H1 (cell line): Measurements from ENCODE around the gene SPATA31D1. TPM values are rescaled to one million over a fixed set of nuclear protein-coding genes. Genes with fewer than 3 reads are reported as not detected.

ENCODE experiments used
- CTCF ChIA-PET: fragments of 300-600 bp; sonication (Branson Sonifier 250); formaldehyde crosslinking; loops from one replicate; lab custom pipeline; 2021; ENCODE audit not compliant: partially characterized antibody; lab: Charles Lee
- POLR2A ChIA-PET: fragments of 300-600 bp; sonication (Branson Sonifier 250); formaldehyde crosslinking; loops from one replicate; lab custom pipeline; 2021; ENCODE audit warnings: inconsistent platforms; ENCODE audit not compliant: partially characterized antibody; lab: Charles Lee
- DNase-seq, 2 experiments: peaks; one replicate each; pipeline versions ENCODE4 v3.0.0 to v3.0.0-alpha.2; 2010 to 2022; ENCODE audit warnings: low spot score in 2 of 2, low read depth in 1 of 2, mixed read lengths in 1 of 2
- FAIRE-seq: peaks from 2 replicates; lab custom pipeline; 2011; peaks lifted over from hg19 to GRCh38; lab: Jason Lieb, UNC
- H2AFZ ChIP-seq: 2 replicates; pipeline ENCODE4 v1.8.1; 2012; ENCODE audit warnings: low read length, inconsistent platforms
- H2AK5ac ChIP-seq: 2 replicates; pipeline ENCODE4 v1.6.1; 2013; ENCODE audit warnings: low read depth, low read length
- H2BK120ac ChIP-seq: replicated peaks from 2 replicates; pipeline ENCODE3; 2013; ENCODE audit warnings: low read depth, low read length, inconsistent platforms
- H2BK12ac ChIP-seq: 2 replicates; pipeline ENCODE4 v1.6.1; 2013; ENCODE audit warnings: low read depth, low read length
- H2BK15ac ChIP-seq: 2 replicates; pipeline ENCODE4 v1.6.1; 2013; ENCODE audit warnings: low read length
- H2BK20ac ChIP-seq: 2 replicates; pipeline ENCODE4 v1.6.1; 2013; ENCODE audit warnings: low read length
- H2BK5ac ChIP-seq: 2 replicates; pipeline ENCODE4 v1.6.1; 2013; ENCODE audit warnings: low read depth, low read length
- H3K14ac ChIP-seq: 2 replicates; pipeline ENCODE4 v1.6.1; 2013; ENCODE audit warnings: inconsistent platforms; ENCODE audit not compliant: insufficient read length
- H3K18ac ChIP-seq: 2 replicates; pipeline ENCODE4 v1.6.1; 2013; ENCODE audit warnings: low read length; ENCODE audit errors: extremely low read depth
- H3K23ac ChIP-seq: 2 replicates; pipeline ENCODE4 v1.6.1; 2013; ENCODE audit warnings: inconsistent platforms; ENCODE audit not compliant: insufficient read length
- H3K23me2 ChIP-seq: 2 replicates; pipeline ENCODE4 v1.6.1; 2013; ENCODE audit warnings: low read depth, low read length
- H3K27ac ChIP-seq: 2 replicates; pipeline ENCODE4 v1.6.1; 2011; ENCODE audit warnings: low read depth, low read length, inconsistent platforms
- H3K27me3 ChIP-seq, 4 experiments: replicated peaks in 1 of 4; 1 replicate in 1 of 4; 2 replicates in 3 of 4; pipeline versions ENCODE4 v1.6.1 to v1.8.1; 2011 to 2013; ENCODE audit warnings: low read length in 3 of 4, mild to moderate bottlenecking in 3 of 4, inconsistent platforms in 2 of 4, mixed read lengths in 2 of 4, moderate library complexity in 1 of 4; ENCODE audit not compliant: control insufficient read depth in 3 of 4, insufficient read depth in 3 of 4; ENCODE audit errors: extremely low read depth in 1 of 4
- H3K36me3 ChIP-seq, 4 experiments: 2 replicates each; pipeline versions ENCODE4 v1.6.1 to v1.8.1; 2011 to 2013; ENCODE audit warnings: mild to moderate bottlenecking in 4 of 4, low read length in 3 of 4, moderate library complexity in 2 of 4, control low read depth in 1 of 4, inconsistent platforms in 1 of 4; ENCODE audit not compliant: insufficient read depth in 4 of 4, control insufficient read depth in 2 of 4
- H3K4ac ChIP-seq: replicated peaks from 2 replicates; pipeline ENCODE3; 2013; ENCODE audit warnings: low read length, low read depth, mixed read lengths, inconsistent platforms; ENCODE audit not compliant: insufficient read length
- H3K4me1 ChIP-seq, 4 experiments: replicated peaks in 1 of 4; 1 replicate in 1 of 4; 2 replicates in 3 of 4; pipeline versions ENCODE4 v1.6.1 to v1.8.1; 2011 to 2013; ENCODE audit warnings: low read length in 3 of 4, inconsistent platforms in 2 of 4, mixed read lengths in 1 of 4; ENCODE audit not compliant: insufficient read depth in 4 of 4, control insufficient read depth in 3 of 4
- H3K4me2 ChIP-seq, 2 experiments: 2 replicates each; pipeline versions ENCODE4 v1.6.1 to v1.8.1; 2011 to 2013; ENCODE audit warnings: low read depth in 2 of 2, low read length in 2 of 2, control low read depth in 1 of 2, inconsistent platforms in 1 of 2, mild to moderate bottlenecking in 1 of 2; ENCODE audit not compliant: insufficient read depth in 1 of 2
- H3K4me3 ChIP-seq, 4 experiments: fragments of 200-600, 300-600 bp in 1 of 4; sonication (generic), shearing (Covaris generic), sonication (Bioruptor Twin) in 1 of 4; 2 replicates each; pipeline versions ENCODE4 v1.5.1 to v1.8.1; 2011 to 2016; ENCODE audit warnings: low read length in 4 of 4, low read depth in 3 of 4, control low read depth in 2 of 4, inconsistent platforms in 2 of 4, mild to moderate bottlenecking in 2 of 4, mixed read lengths in 1 of 4, moderate library complexity in 1 of 4; ENCODE audit not compliant: insufficient read depth in 2 of 4; ENCODE audit errors: extremely low read depth in 1 of 4
- H3K56ac ChIP-seq: replicated peaks from 2 replicates; pipeline ENCODE3; 2013; ENCODE audit warnings: low read depth, mild to moderate bottlenecking, mixed read lengths, low read length, inconsistent platforms; ENCODE audit not compliant: insufficient read length
- H3K79me1 ChIP-seq: 2 replicates; pipeline ENCODE4 v1.6.1; 2013; ENCODE audit warnings: low read depth, low read length, control low read depth
- H3K79me2 ChIP-seq, 2 experiments: 2 replicates each; pipeline versions ENCODE4 v1.6.1 to v1.8.1; 2012 to 2013; ENCODE audit warnings: low read length in 2 of 2, mild to moderate bottlenecking in 2 of 2, inconsistent platforms in 1 of 2; ENCODE audit not compliant: insufficient read depth in 2 of 2, control insufficient read depth in 1 of 2
- H3K9ac ChIP-seq, 4 experiments: replicated peaks in 1 of 4; 1 replicate in 1 of 4; 2 replicates in 3 of 4; pipeline versions ENCODE4 v1.6.1 to v1.8.1; 2011 to 2013; ENCODE audit warnings: low read depth in 3 of 4, low read length in 3 of 4, control low read depth in 2 of 4, mild to moderate bottlenecking in 2 of 4, moderate library complexity in 2 of 4, inconsistent platforms in 1 of 4; ENCODE audit errors: extremely low read depth in 1 of 4
- H3K9me3 ChIP-seq, 2 experiments: 2 replicates each; pipeline versions ENCODE4 v1.6.1 to v1.8.1; 2012 to 2013; ENCODE audit warnings: mild to moderate bottlenecking in 2 of 2, moderate library complexity in 2 of 2, control low read depth in 1 of 2, inconsistent platforms in 1 of 2, low read depth in 1 of 2, low read length in 1 of 2, mixed read lengths in 1 of 2; ENCODE audit not compliant: insufficient read depth in 2 of 2
- H4K20me1 ChIP-seq, 2 experiments: replicated peaks in 1 of 2; 2 replicates each; pipeline versions ENCODE3 to v1.8.1; 2011 to 2013; ENCODE audit warnings: inconsistent platforms in 2 of 2, low read length in 2 of 2, mild to moderate bottlenecking in 1 of 2; ENCODE audit not compliant: insufficient read depth in 2 of 2, control insufficient read depth in 1 of 2
- H4K5ac ChIP-seq: 2 replicates; pipeline ENCODE4 v1.6.1; 2013; ENCODE audit warnings: low read length, low read depth, mixed read lengths, inconsistent platforms; ENCODE audit not compliant: insufficient read length
- H4K8ac ChIP-seq: 2 replicates; pipeline ENCODE4 v1.8.0; 2013; ENCODE audit warnings: mild to moderate bottlenecking, moderate library complexity, low read length, inconsistent platforms; ENCODE audit not compliant: insufficient read depth; ENCODE audit errors: extremely low read depth
- H4K91ac ChIP-seq: replicated peaks from 2 replicates; pipeline ENCODE3; 2013; ENCODE audit warnings: low read length, mixed read lengths, inconsistent platforms; ENCODE audit not compliant: insufficient read length
- BRCA1 ChIP-seq: IDR thresholded peaks from 2 replicates; pipeline ENCODE4 v1.6.1; 2012; ENCODE audit warnings: low read depth, low read length, improper control_type of control experiment
- KDM4A ChIP-seq: IDR thresholded peaks from one replicate; pipeline ENCODE4 v1.7.1; 2012; ENCODE audit warnings: low read depth, mild to moderate bottlenecking, moderate library complexity, low read length, inconsistent platforms; ENCODE audit not compliant: severe bottlenecking
- NANOG ChIP-seq: IDR thresholded peaks from 2 replicates; pipeline ENCODE4 v1.6.1; 2011; ENCODE audit warnings: low read length, low read depth, mild to moderate bottlenecking, inconsistent platforms; ENCODE audit not compliant: insufficient read depth, poor library complexity, severe bottlenecking
- RXRA ChIP-seq: IDR thresholded peaks from 2 replicates; pipeline ENCODE4 v1.6.1; 2011; ENCODE audit warnings: low read depth, mild to moderate bottlenecking, low read length, moderate library complexity; ENCODE audit not compliant: insufficient read depth
- TAF1 ChIP-seq: IDR thresholded peaks from 2 replicates; pipeline ENCODE4 v1.6.1; 2011; ENCODE audit warnings: mild to moderate bottlenecking, low read depth, low read length
- TCF12 ChIP-seq: IDR thresholded peaks from 2 replicates; pipeline ENCODE4 v1.6.1; 2011; ENCODE audit warnings: low read depth, mild to moderate bottlenecking, low read length
- YY1 ChIP-seq: IDR thresholded peaks from 2 replicates; pipeline ENCODE4 v1.6.1; 2011; ENCODE audit warnings: low read depth, mild to moderate bottlenecking, low read length
- WGBS, 2 experiments: shearing (Covaris generic) in 1 of 2; methylation state at CpG; one replicate each; pipeline versions ENCODE4 v1.1.6 to v1.1.7; 2013 to 2015; ENCODE audit warnings: low lambda C conversion rate in 2 of 2, mixed read lengths in 2 of 2, inconsistent platforms in 1 of 2, low coverage in 1 of 2, missing lambda C conversion rate in 1 of 2; ENCODE audit not compliant: insufficient replicate concordance in 2 of 2, insufficient coverage in 1 of 2, insufficient read length in 1 of 2; ENCODE audit errors: extremely low coverage in 1 of 2, missing lambda C conversion rate in 1 of 2; 5-methylcytosine and 5-hydroxymethylcytosine counted together
- polyA plus RNA-seq, 7 experiments: library from polyadenylated mRNA; depleted of rRNA in 3 of 7; stranded (reverse) in 5 of 7; unstranded in 2 of 7; fragments of >200 nt in 5 of 7; fragments of 200-250 nt in 2 of 7; gene quantifications; 1 replicate in 5 of 7; 2 replicates in 1 of 7; 4 replicates in 1 of 7; pipeline versions ENCODE4 v1.2.1 to v1.2.3, GENCODE V29; 2011 to 2013; ENCODE audit warnings: missing spikeins in 2 of 7, mixed read lengths in 2 of 7
- total RNA-seq: library from RNA; stranded (reverse); fragmentation: NEBNext Ultra II Directional; extraction: Animal tissue kit (Norgen Biotek cat#: 25700); gene quantifications from 2 replicates; pipeline ENCODE4 v1.2.1, GENCODE V29; 2021

The SPATA31D1 gene
- total and polyA plus RNA-seq, 2 of the 8 experiments (the other 6 are each of a cell fraction or from before 2014, with no cell fraction given) = not detected

GRCh38 chr9:81986051-81986450 is 2.5 kb upstream of the SPATA31D1 start:
- Histone ChIP-seq H3K9ac (no peak overlapping the region), H3K27ac (no peak overlapping the region), H2BK20ac (no peak overlapping the region), H2BK5ac (no peak overlapping the region), H2BK120ac (no peak overlapping the region), H2BK12ac (no peak overlapping the region), H2AFZ (no peak overlapping the region), H3K9me3 (no peaks in the 10 kb centered on the region), H2BK15ac (no peak overlapping the region), H3K79me2 (no peaks in the 10 kb centered on the region), H3K56ac (no peak overlapping the region), H4K5ac (no peak overlapping the region), H3K18ac (no peak overlapping the region), H3K14ac (no peak overlapping the region), H4K91ac (no peak overlapping the region), H3K23ac (no peak overlapping the region), H3K36me3 (no peaks in the 10 kb centered on the region), H3K27me3 (no peaks in the 10 kb centered on the region), H3K4me2 (no peak overlapping the region), H3K4ac (no peak overlapping the region), H3K4me1 (no peaks in the 10 kb centered on the region), H2AK5ac (no peak overlapping the region), H3K23me2 (no peaks in the 10 kb centered on the region), H3K4me3 (no peak overlapping the region), H3K79me1 (no peaks in the 10 kb centered on the region), H4K8ac (no peak overlapping the region), H4K20me1 (no peaks in the 10 kb centered on the region)
- no peak for FAIRE-seq
- no peak for DNase-seq
- ChIA-PET CTCF (interaction anchor here (1.0 to 1.2 kb wide), 2 partner anchors 8 to 621 kb away, joined by 3 read pairs; no protein-coding TSS in a partner anchor), POLR2A (no interaction called here)
- 84% methylated on average over 1 of the region's 1 CpG; no CpG with 5 or more reads in 1 of the 2 experiments for WGBS, 2 experiments
- TF ChIP-seq TAF1 = no peak
- no peak for TF ChIP-seq RXRA
- no peak for TF ChIP-seq NANOG
- TF ChIP-seq YY1 = no peak
- TF ChIP-seq BRCA1 = no peak
- no peak for TF ChIP-seq TCF12
- TF ChIP-seq KDM4A = no peak
